DOHH2 (cell line): ENCODE data around the gene ANKRD30A.

Experiments
- CTCF ChIP-seq: fragments of 200-600 bp; sonication (generic); IDR thresholded peaks from one replicate; pipeline ENCODE4 v1.5.1; 2014; ENCODE audit warnings: antibody characterized with exemption, mild to moderate bottlenecking, low read depth, low read length; ENCODE audit not compliant: poor library complexity, severe bottlenecking
- EZH2phosphoT487 ChIP-seq: fragments of 200-600 bp; sonication (generic); IDR thresholded peaks from 2 replicates; pipeline ENCODE4 v1.6.1; 2017; ENCODE audit warnings: borderline replicate concordance, mild to moderate bottlenecking, antibody characterized with exemption, low read length, moderate library complexity, mixed read lengths

DNA sequence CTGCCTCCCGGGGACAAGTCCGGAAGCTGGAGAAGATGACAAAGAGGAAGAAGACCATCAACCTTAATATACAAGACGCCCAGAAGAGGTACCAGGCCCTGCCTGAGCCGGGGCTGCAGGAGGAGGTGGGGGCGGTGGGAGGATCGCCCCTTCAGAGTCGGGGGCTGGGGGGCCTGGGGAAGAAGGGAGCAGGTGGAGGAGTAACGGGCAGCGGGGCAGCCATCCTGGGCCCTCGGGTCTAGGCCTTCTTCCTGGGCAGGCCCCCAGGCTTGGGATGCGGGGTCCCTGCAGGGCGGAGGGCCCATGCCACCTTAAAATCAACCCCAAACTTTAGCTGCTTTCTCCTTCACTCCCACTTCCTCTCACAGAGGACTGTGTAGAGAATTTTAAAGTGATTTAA is 523 bp downstream of the ANKRD30A start:
- no peak for TF ChIP-seq CTCF
- no peak for TF ChIP-seq EZH2phosphoT487
